AG04450 (cell line): ENCODE results near the gene NSMCE3. TPM values are rescaled to one million over a fixed set of nuclear protein-coding genes. Genes with fewer than 3 reads are reported as not detected.

Experiments
- CTCF ChIA-PET: fragments of 300-600, 350-600 bp; formaldehyde crosslinking; extraction: SDS; loops from one replicate; lab custom pipeline; 2022; ENCODE audit warnings: antibody characterized with exemption, inconsistent platforms; lab: Charles Lee
- POLR2A ChIA-PET: fragments of 350-600 bp; formaldehyde crosslinking; extraction: SDS; loops from one replicate; lab custom pipeline; 2021; ENCODE audit warnings: antibody characterized with exemption, inconsistent platforms; lab: Yijun Ruan, JAX
- DNase-seq: peaks from one replicate; pipeline ENCODE4 v3.0.0-alpha.2; 2011; ENCODE audit warnings: low read depth, low spot score
- H3K27ac ChIP-seq: one replicate; pipeline ENCODE4 v1.5.1; 2012; ENCODE audit warnings: low read depth, low read length, control low read depth
- H3K27me3 ChIP-seq: one replicate; pipeline ENCODE4 v1.6.0; 2012; ENCODE audit warnings: low read length; ENCODE audit not compliant: control insufficient read depth, insufficient read depth
- H3K4me3 ChIP-seq: 2 replicates; pipeline ENCODE4 v1.5.1; 2011; ENCODE audit warnings: mild to moderate bottlenecking, low read depth, low read length, control low read depth
- H3K9me3 ChIP-seq: 2 replicates; pipeline ENCODE4 v1.5.1; 2012; ENCODE audit warnings: low read length; ENCODE audit not compliant: control insufficient read depth, insufficient read depth
- CTCF ChIP-seq: IDR thresholded peaks from 2 replicates; pipeline ENCODE4 v1.5.1; 2011; ENCODE audit warnings: low read depth, low read length, control low read depth, inconsistent platforms
- polyA plus RNA-seq: library from polyadenylated mRNA; depleted of rRNA; stranded (reverse); fragments of >200 nt; gene quantifications from 2 replicates; pipeline ENCODE4 v1.2.3, GENCODE V29; 2011

The NSMCE3 gene
- polyA plus RNA-seq, 1 experiment: 8.5 TPM

- CTCF ChIA-PET: no interaction called here
- no peak for DNase-seq
- Histone ChIP-seq H3K4me3 (no peak overlapping the region), H3K27me3 (no peaks in the 10 kb centered on the region), H3K9me3 (no peaks in the 10 kb centered on the region), H3K27ac (no peak overlapping the region)
- TF ChIP-seq CTCF: no peak
- POLR2A ChIA-PET: no interaction called here
These were observed 38.7 kb upstream of the NSMCE3 start for GRCh38 chr15:29308299-29308698.

GRCh38 chr15:29305556-29305955 lies 35.9 kb upstream of the NSMCE3 start:
- Histone ChIP-seq H3K27ac (no peak overlapping the region), H3K9me3 (no peaks in the 10 kb centered on the region), H3K4me3 (no peak overlapping the region), H3K27me3 (no peaks in the 10 kb centered on the region)
- ChIA-PET CTCF (no interaction called here), POLR2A (no interaction called here)
- no peak for DNase-seq
- no peak for TF ChIP-seq CTCF

- CTCF ChIA-PET: no interaction called here
- DNase-seq: no peak
- Histone ChIP-seq H3K27me3 (no peaks in the 10 kb centered on the region), H3K9me3 (no peaks in the 10 kb centered on the region), H3K4me3 (no peak overlapping the region), H3K27ac (no peak overlapping the region)
- TF ChIP-seq CTCF: no peak
- POLR2A ChIA-PET: no interaction called here
These were observed 33.2 kb upstream of the NSMCE3 start for GRCh38 chr15:29302871-29303270.

GRCh38 chr15:29299784-29300183 lies 30.2 kb upstream of the NSMCE3 start:
- ChIA-PET CTCF (no interaction called here), POLR2A (no interaction called here)
- no peak for DNase-seq
- Histone ChIP-seq H3K9me3 (no peaks in the 10 kb centered on the region), H3K27ac (no peak overlapping the region), H3K4me3 (no peak overlapping the region), H3K27me3 (no peaks in the 10 kb centered on the region)
- no peak for TF ChIP-seq CTCF

GRCh38 chr15:29299331-29299730 lies 29.7 kb upstream of the NSMCE3 start:
- ChIA-PET CTCF (no interaction called here), POLR2A (no interaction called here)
- Histone ChIP-seq H3K27ac (no peak overlapping the region), H3K4me3 (no peak overlapping the region), H3K9me3 (no peaks in the 10 kb centered on the region), H3K27me3 (no peaks in the 10 kb centered on the region)
- no peak for TF ChIP-seq CTCF
- DNase-seq: no peak
